Esophagus muscularis mucosa (tissue), 4 donors: ENCODE results near the gene PSMD8. TPM values are rescaled to one million over a fixed set of nuclear protein-coding genes. Genes with fewer than 3 reads are reported as not detected.
"Not testable (repeated sequence)": the region's sequence is repeated elsewhere in the genome, so short reads cannot be mapped to it uniquely, and the experiment has no call there.

Source experiments
- DNase-seq: peaks from one replicate; pipeline ENCODE4 v3.0.0-alpha.2; 2017; ENCODE audit errors: extremely low spot score
- H3K27ac ChIP-seq, 4 donors: fragments of 200-600 bp; sonication (generic); replicated peaks in 1 of 4; 1 replicate in 3 of 4; 2 replicates in 1 of 4; pipeline ENCODE4 v1.5.1; 2016 to 2019; ENCODE audit warnings: mild to moderate bottlenecking in 1 of 4
- H3K27me3 ChIP-seq, 4 donors: fragments of 200-600 bp; sonication (generic); one replicate each; pipeline versions ENCODE4 v1.5.1 to v1.6.0; 2016 to 2019
- H3K36me3 ChIP-seq, 4 donors: fragments of 200-600 bp; sonication (generic); one replicate each; pipeline ENCODE4 v1.5.1; 2016 to 2019
- H3K4me1 ChIP-seq, 4 donors: fragments of 200-600 bp; sonication (generic); one replicate each; pipeline ENCODE4 v1.5.1; 2016 to 2019
- H3K4me3 ChIP-seq, 4 donors: fragments of 200-600 bp; sonication (generic); 1 replicate in 2 of 4; 2 replicates in 2 of 4; pipeline ENCODE4 v1.5.1; 2016 to 2019; ENCODE audit warnings: mild to moderate bottlenecking in 4 of 4, moderate library complexity in 1 of 4
- H3K9me3 ChIP-seq, 4 donors: fragments of 200-600 bp; sonication (generic); 1 replicate in 3 of 4; 2 replicates in 1 of 4; pipeline ENCODE4 v1.5.1; 2016 to 2019
- EP300 ChIP-seq: sonication (generic); formaldehyde crosslinking; IDR thresholded peaks from one replicate; pipeline ENCODE4 v1.6.1; 2017; ENCODE audit warnings: antibody characterized with exemption
- POLR2A ChIP-seq: fragments of 450-650 bp; IDR thresholded peaks from one replicate; pipeline ENCODE4 v1.6.1; 2017; ENCODE audit warnings: antibody characterized with exemption, moderate library complexity, mild to moderate bottlenecking, low read depth
- POLR2AphosphoS5 ChIP-seq, 2 donors: sonication (generic); formaldehyde crosslinking; IDR thresholded peaks; one replicate each; pipeline ENCODE4 v1.6.1; 2017; ENCODE audit warnings: antibody characterized with exemption in 2 of 2
- WGBS: methylation state at CpG from one replicate; pipeline ENCODE4 v1.1.5; 2018; 5-methylcytosine and 5-hydroxymethylcytosine counted together
- intact Hi-C: fragments of 100-400 bp; cut with DNase I; formaldehyde crosslinking; loops from one replicate; pipeline ENCODE4 v1.15.1; 2023
- total RNA-seq, 4 donors: library from RNA; depleted of rRNA; stranded (reverse); fragments of >200 nt; gene quantifications; one replicate each; pipeline versions ENCODE4 v1.1.0 to v1.2.1, GENCODE V29; 2016
- TF ChIP-seq, protein P1 (sequence below), 3 experiments: fragments of 200-600 bp in 2 of 3; fragments of 450-650 bp in 1 of 3; sonication (generic) in 2 of 3; IDR thresholded peaks; one replicate each; pipeline ENCODE4 v1.5.1; 2017 to 2019; ENCODE audit warnings: antibody characterized with exemption in 3 of 3, mild to moderate bottlenecking in 2 of 3, moderate library complexity in 1 of 3

Gene PSMD8
- total RNA-seq, 4 donors from 2014 or later, result 145 to 259 (median 212) TPM

- no peak for DNase-seq
- intact Hi-C loops, result no loop called here
- Histone ChIP-seq H3K27ac (no peak overlapping the region), H3K9me3 (no peaks in the 10 kb centered on the region), H3K4me3 (no peak overlapping the region), H3K36me3 (peaks cover 6 to 43% (median 21%) of the 10 kb centered on the region in 4 donors), H3K27me3 (peaks cover 0 to 14% (median 0%) of the 10 kb centered on the region in 4 donors), H3K4me1 (peaks cover 0 to 2% (median 0%) of the 10 kb centered on the region in 4 donors)
- 46% methylated on average over 7 of the region's 7 CpGs for WGBS
- TF ChIP-seq, protein P1, sequence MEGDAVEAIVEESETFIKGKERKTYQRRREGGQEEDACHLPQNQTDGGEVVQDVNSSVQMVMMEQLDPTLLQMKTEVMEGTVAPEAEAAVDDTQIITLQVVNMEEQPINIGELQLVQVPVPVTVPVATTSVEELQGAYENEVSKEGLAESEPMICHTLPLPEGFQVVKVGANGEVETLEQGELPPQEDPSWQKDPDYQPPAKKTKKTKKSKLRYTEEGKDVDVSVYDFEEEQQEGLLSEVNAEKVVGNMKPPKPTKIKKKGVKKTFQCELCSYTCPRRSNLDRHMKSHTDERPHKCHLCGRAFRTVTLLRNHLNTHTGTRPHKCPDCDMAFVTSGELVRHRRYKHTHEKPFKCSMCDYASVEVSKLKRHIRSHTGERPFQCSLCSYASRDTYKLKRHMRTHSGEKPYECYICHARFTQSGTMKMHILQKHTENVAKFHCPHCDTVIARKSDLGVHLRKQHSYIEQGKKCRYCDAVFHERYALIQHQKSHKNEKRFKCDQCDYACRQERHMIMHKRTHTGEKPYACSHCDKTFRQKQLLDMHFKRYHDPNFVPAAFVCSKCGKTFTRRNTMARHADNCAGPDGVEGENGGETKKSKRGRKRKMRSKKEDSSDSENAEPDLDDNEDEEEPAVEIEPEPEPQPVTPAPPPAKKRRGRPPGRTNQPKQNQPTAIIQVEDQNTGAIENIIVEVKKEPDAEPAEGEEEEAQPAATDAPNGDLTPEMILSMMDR (IDR thresholded peaks at IDR 0.05), result no peak
- TF ChIP-seq POLR2A, result no peak
- no peak for TF ChIP-seq POLR2AphosphoS5 (IDR thresholded peaks at IDR 0.05)
- TF ChIP-seq EP300, result no peak
Measured at GRCh38 chr19:38409631-38410133, 35.3 kb downstream of the PSMD8 start.

GRCh38 chr19:38410407-38410806 lies 36.0 kb downstream of the PSMD8 start:
- H3K4me3 ChIP-seq, DNase-seq, intact Hi-C loops, H3K27ac ChIP-seq, H3K4me1 ChIP-seq, H3K9me3 ChIP-seq: not testable (repeated sequence)
- peaks cover 0 to 19% (median 0%) of the 10 kb centered on the region in 4 donors for H3K27me3 ChIP-seq
- H3K36me3 ChIP-seq, result peaks cover 6 to 36% (median 16%) of the 10 kb centered on the region in 4 donors
- 83% methylated on average over 6 of the region's 6 CpGs for WGBS

GRCh38 chr19:38411041-38411712 lies 36.8 kb downstream of the PSMD8 start:
- no peaks in the 10 kb centered on the region for H3K9me3 ChIP-seq
- H3K4me3 ChIP-seq, result no peak overlapping the region
- 92% methylated on average over 12 of the region's 13 CpGs for WGBS
- H3K4me1 ChIP-seq, result no peaks in the 10 kb centered on the region
- peaks cover 6 to 29% (median 11%) of the 10 kb centered on the region in 4 donors for H3K36me3 ChIP-seq
- peaks cover 0 to 23% (median 0%) of the 10 kb centered on the region in 4 donors for H3K27me3 ChIP-seq
- TF ChIP-seq POLR2AphosphoS5 (IDR thresholded peaks at IDR 0.05) (no peak), POLR2A (no peak)
- TF ChIP-seq, protein P1 (IDR thresholded peaks at IDR 0.05), result no peak
- no peak overlapping the region for H3K27ac ChIP-seq
- DNase-seq, result no peak
- intact Hi-C loops, result no loop called here

DNA sequence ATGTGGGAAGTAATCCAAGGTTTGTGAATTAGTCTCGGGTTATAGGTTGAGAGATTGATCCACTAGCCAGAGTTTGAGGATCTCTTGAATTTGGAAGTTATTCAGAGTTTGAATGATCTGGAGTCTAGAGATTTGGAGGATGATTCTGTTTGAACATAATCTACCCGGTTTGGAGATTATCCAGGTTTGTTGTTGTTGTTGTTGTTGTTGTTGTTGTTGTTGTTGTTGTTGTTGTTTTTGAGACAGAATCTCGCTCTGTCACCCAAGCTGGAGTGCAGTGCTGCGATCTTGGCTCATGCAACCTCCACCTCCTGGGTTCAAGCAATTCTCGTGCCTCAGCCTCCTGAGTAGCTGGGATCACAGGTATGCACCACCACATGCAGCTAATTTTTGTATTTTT lies 37.5 kb downstream of the PSMD8 start:
- H3K4me1 ChIP-seq, H3K9me3 ChIP-seq, H3K4me3 ChIP-seq, intact Hi-C loops, DNase-seq, H3K27ac ChIP-seq: not testable (repeated sequence)
- H3K27me3 ChIP-seq, result peaks cover 0 to 29% (median under 1%) of the 10 kb centered on the region in 4 donors
- H3K36me3 ChIP-seq, result peaks cover 4 to 22% (median 6%) of the 10 kb centered on the region in 4 donors
- 89% methylated on average over 5 of the region's 5 CpGs for WGBS

DNA sequence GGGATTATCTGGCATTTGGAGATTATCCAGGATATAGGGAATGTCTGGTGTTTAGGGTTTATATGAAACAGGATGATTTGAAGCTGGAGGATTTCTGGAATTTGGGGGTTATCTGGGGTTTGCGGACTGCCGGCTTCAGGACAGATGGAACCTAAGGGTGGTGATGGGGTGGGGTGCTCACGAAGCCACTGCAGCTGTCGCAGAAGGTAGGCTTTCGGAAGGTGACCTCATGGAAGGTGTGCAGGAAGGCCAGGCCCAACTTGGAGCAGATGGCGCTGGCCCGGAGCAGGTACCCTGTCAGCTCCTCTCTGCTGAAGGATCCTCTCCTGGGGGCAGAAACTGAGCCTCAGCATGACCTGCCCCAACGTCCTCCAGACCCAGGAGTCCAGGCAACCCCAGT lies 38.1 kb downstream of the PSMD8 start:
- intact Hi-C loops, result no loop called here
- 96% methylated on average over 8 of the region's 8 CpGs for WGBS
- Histone ChIP-seq H3K27ac (no peak overlapping the region), H3K4me1 (peaks cover 1 to 2% (median 2%) of the 10 kb centered on the region in 4 donors), H3K4me3 (no peak overlapping the region), H3K9me3 (no peaks in the 10 kb centered on the region), H3K36me3 (peaks cover 0 to 16% (median under 1%) of the 10 kb centered on the region in 4 donors), H3K27me3 (peaks cover 0 to 35% (median 4%) of the 10 kb centered on the region in 4 donors)
- TF ChIP-seq POLR2AphosphoS5 (IDR thresholded peaks at IDR 0.05) (no peak), POLR2A (no peak), EP300 (no peak)
- TF ChIP-seq, protein P1 (IDR thresholded peaks at IDR 0.05), result no peak
- DNase-seq, result no peak
